Right lobe of liver (tissue), 6 donors: ENCODE data around the gene SASH1. TPM values are rescaled to one million over a fixed set of nuclear protein-coding genes. Genes with fewer than 3 reads are reported as not detected.

Source experiments
- ATAC-seq, 4 donors: fragments of 200-7000 bp; cut with Tn5 transposase; one replicate each; pipeline ENCODE4 v1.9.1; 2020; ENCODE audit warnings: mild to moderate bottlenecking in 4 of 4, moderate library complexity in 4 of 4
- DNase-seq, 3 donors: peaks; one replicate each; pipeline ENCODE4 v3.0.0-alpha.2; 2020
- H3K27ac ChIP-seq, 3 donors: fragments of 200-600 bp; one replicate each; pipeline ENCODE4 v1.8.0; 2022
- H3K27me3 ChIP-seq, 2 donors: fragments of 200-600 bp; one replicate each; pipeline ENCODE4 v1.8.0; 2022
- H3K36me3 ChIP-seq, 4 donors: fragments of 200-600 bp; sonication (generic) in 1 of 4; one replicate each; pipeline versions ENCODE4 v1.5.1 to v1.8.0; 2017 to 2022; ENCODE audit warnings: control low read depth in 1 of 4
- H3K4me1 ChIP-seq, 4 donors: fragments of 200-600 bp; sonication (generic) in 1 of 4; one replicate each; pipeline versions ENCODE4 v1.5.1 to v1.8.0; 2017 to 2022; ENCODE audit warnings: control low read depth in 1 of 4
- H3K4me3 ChIP-seq, 3 donors: fragments of 200-600 bp; one replicate each; pipeline ENCODE4 v1.8.0; 2022
- H3K9me3 ChIP-seq, 4 donors: fragments of 200-600 bp; sonication (generic) in 1 of 4; one replicate each; pipeline versions ENCODE4 v1.5.1 to v1.8.0; 2017 to 2022; ENCODE audit warnings: control low read depth in 1 of 4
- CTCF ChIP-seq, 4 donors: fragments of 200-600 bp in 3 of 4; fragments of 450-650 bp in 1 of 4; IDR thresholded peaks; one replicate each; pipeline versions ENCODE4 v1.5.1 to v1.8.0; 2016 to 2022; ENCODE audit warnings: antibody characterized with exemption in 4 of 4, mild to moderate bottlenecking in 2 of 4
- POLR2A ChIP-seq: fragments of 450-650 bp; IDR thresholded peaks from one replicate; pipeline ENCODE4 v1.6.1; 2017; ENCODE audit warnings: antibody characterized with exemption, mild to moderate bottlenecking
- WGBS: methylation state at CpG from one replicate; pipeline ENCODE4 v1.1.6; 2018; ENCODE audit warnings: low coverage, low lambda C conversion rate; ENCODE audit not compliant: insufficient coverage; ENCODE audit errors: missing lambda C conversion rate; 5-methylcytosine and 5-hydroxymethylcytosine counted together
- intact Hi-C, 2 donors: fragments of 100-400 bp; cut with DNase I; formaldehyde crosslinking; loops; one replicate each; pipeline versions ENCODE4 v1.11.2 to v1.14.1; 2022
- total RNA-seq, 6 experiments: library from RNA; depleted of rRNA in 2 of 6; stranded (reverse); fragments of >200 nt in 2 of 6; fragmentation: NEBNext Ultra II Directional in 3 of 6; extraction: Animal tissue kit (Norgen Biotek cat#: 25700) in 3 of 6; gene quantifications; one replicate each; pipeline versions ENCODE4 v1.1.0 to v1.2.4, GENCODE V29; 2016 to 2023
- donor health status: DM: no; HTN: yes; CAD: no.
- donor health status: DM: no; HTN: no; CAD: no.
- donor health status: DM: no; HTN: no; CAD: no.
- donor health status: DM: no; HTN: yes; CAD: no.
- donor health status: DM: no; HTN: yes; CAD: no.

SASH1 gene
- total RNA-seq, 6 experiments from 2014 or later, result 12.0 to 19.0 (median 15.8) TPM

- Histone ChIP-seq H3K4me1 (peaks cover 0 to 4% (median 0%) of the 10 kb centered on the region in 4 donors), H3K27me3 (no peaks in the 10 kb centered on the region), H3K36me3 (peaks cover 0 to 10% (median 0%) of the 10 kb centered on the region in 4 donors), H3K4me3 (no peak overlapping the region), H3K9me3 (no peaks in the 10 kb centered on the region), H3K27ac (no peak overlapping the region)
- DNase-seq, result no peak
- no peak for ATAC-seq
- WGBS, result 73% methylated on average over 3 of the region's 4 CpGs
- intact Hi-C loops, result no loop called here
- TF ChIP-seq POLR2A, result no peak
- TF ChIP-seq CTCF (IDR thresholded peaks at IDR 0.05), result no peak
Observed at GRCh38 chr6:148525453-148525852, 182.8 kb downstream of the SASH1 start.

- H3K4me1 ChIP-seq, result peaks cover 0 to 4% (median 0%) of the 10 kb centered on the region in 4 donors
- H3K27ac ChIP-seq, result no peak overlapping the region
- DNase-seq, result no peak
- TF ChIP-seq POLR2A (no peak), CTCF (IDR thresholded peaks at IDR 0.05) (no peak)
- H3K27me3 ChIP-seq, result no peaks in the 10 kb centered on the region
- ATAC-seq, result no peak
- intact Hi-C loops, result no loop called here
- peaks cover 0 to 4% (median 0%) of the 10 kb centered on the region in 4 donors for H3K36me3 ChIP-seq
- no peaks in the 10 kb centered on the region for H3K9me3 ChIP-seq
- H3K4me3 ChIP-seq, result no peak overlapping the region
- WGBS, result 97% methylated on average over 5 of the region's 7 CpGs
Observed at GRCh38 chr6:148526145-148526544, 183.5 kb downstream of the SASH1 start.

DNA sequence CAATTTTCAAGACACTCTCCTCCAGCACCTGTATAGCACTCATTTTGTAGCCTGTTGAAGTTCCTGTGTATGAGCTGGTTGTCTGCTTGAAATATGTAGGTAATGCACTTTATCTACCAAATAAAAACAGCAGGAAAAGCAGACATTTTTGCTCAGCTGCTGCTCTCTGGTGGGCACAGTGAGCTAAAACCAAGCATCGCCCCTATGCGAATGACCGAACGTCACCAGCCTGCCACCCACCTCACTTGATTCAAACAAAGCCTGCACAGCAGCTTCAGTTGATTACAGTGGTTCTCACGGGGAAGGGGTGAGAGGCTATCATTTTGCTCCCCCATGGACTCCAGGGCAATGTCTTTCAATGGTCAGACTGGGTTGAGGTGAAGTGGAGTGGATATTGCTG is 185.7 kb downstream of the SASH1 start:
- Histone ChIP-seq H3K4me1 (peaks cover 0 to 4% (median 0%) of the 10 kb centered on the region in 4 donors), H3K4me3 (no peak overlapping the region), H3K36me3 (peaks cover 0 to 17% (median under 1%) of the 10 kb centered on the region in 4 donors), H3K27me3 (no peaks in the 10 kb centered on the region), H3K27ac (no peak overlapping the region), H3K9me3 (no peaks in the 10 kb centered on the region)
- 76% methylated on average over 5 of the region's 5 CpGs for WGBS
- DNase-seq, result no peak
- intact Hi-C loops, result no loop called here
- ATAC-seq, result no peak
- no peak for TF ChIP-seq POLR2A
- no peak for TF ChIP-seq CTCF (IDR thresholded peaks at IDR 0.05)

DNA sequence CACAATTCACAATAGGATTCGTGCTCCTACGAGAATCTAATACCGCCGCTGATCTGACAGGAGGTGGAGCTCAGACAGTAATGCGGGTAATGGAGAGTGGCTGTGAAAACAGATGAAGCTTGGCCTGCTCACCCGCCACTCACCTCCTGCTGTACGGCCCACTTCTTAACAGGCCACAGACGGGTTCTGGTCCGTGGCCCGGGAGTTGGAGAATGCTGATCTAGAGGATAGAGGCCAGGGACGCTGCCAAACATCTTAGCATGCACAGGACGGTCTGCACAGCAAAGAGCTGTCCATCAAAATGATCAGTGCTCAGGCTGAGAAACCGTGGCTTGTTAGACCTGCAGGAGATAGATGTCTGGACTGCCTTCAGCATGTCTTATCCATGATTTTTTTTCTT is 186.4 kb downstream of the SASH1 start:
- 83% methylated on average over 2 of the region's 13 CpGs for WGBS
- Histone ChIP-seq H3K4me1 (peaks cover 0 to 4% (median 0%) of the 10 kb centered on the region in 4 donors), H3K36me3 (peaks cover 0 to 24% (median 4%) of the 10 kb centered on the region in 4 donors), H3K4me3 (no peak overlapping the region), H3K9me3 (no peaks in the 10 kb centered on the region), H3K27me3 (no peaks in the 10 kb centered on the region), H3K27ac (no peak overlapping the region)
- no peak for TF ChIP-seq CTCF (IDR thresholded peaks at IDR 0.05)
- no peak for DNase-seq
- intact Hi-C loops, result no loop called here
- no peak for ATAC-seq
